ENCODE results near the gene PSME2. TPM values are rescaled to one million over a fixed set of nuclear protein-coding genes. Genes with fewer than 3 reads are reported as not detected.

Gene PSME2
- total RNA-seq, 1 donor from 2014 or later: 173 TPM

DNA sequence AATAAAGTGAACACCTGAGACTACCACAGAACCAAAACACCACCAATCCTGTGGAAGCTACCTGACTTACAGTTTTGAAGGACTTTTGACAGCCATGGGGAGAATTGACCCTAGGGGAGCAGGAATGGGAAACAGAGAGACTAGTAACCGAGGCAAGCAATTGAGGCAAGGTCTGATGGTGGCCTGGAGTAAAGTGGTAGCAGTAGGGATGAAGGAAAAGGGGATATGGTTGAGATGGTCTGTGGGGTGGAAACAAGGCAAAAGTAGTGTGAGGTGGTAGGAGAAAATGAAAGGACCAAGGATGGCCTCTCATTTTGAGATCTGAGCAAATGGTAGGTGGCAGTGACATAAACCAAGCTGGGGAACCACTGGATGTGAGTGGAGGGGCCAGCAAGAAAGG lies 10.4 kb upstream of the PSME2 start:
- H3K27me3 ChIP-seq (ENCODE audit: insufficient read depth, low read length): no peaks in the 10 kb centered on the region
- no peak overlapping the region for H3K27ac Mint-ChIP-seq (ENCODE audit: unreplicated experiment)
- no peaks in the 10 kb centered on the region for H3K9me3 ChIP-seq (ENCODE audit: insufficient read depth, low read depth, low read length)
- FAIRE-seq (no peak), DNase-seq (ENCODE audit: low read depth) (no peak)
- peaks cover 7% of the 10 kb centered on the region for H3K79me2 ChIP-seq (ENCODE audit: insufficient read depth, low read length)
- H3K36me3 ChIP-seq (ENCODE audit: insufficient read depth, low read length): peaks cover 33% of the 10 kb centered on the region
- H4K20me1 ChIP-seq (ENCODE audit: insufficient read depth, low read length): peaks cover 11% of the 10 kb centered on the region
- H3K4me1 Mint-ChIP-seq (ENCODE audit: low read depth, unreplicated experiment): peaks cover 5% of the 10 kb centered on the region
- no peak overlapping the region for H2AFZ ChIP-seq (ENCODE audit: low read depth, low read length)
- H3K4me1 ChIP-seq (ENCODE audit: insufficient read depth, low read length): peaks cover 6% of the 10 kb centered on the region
- no peaks in the 10 kb centered on the region for H3K27me3 Mint-ChIP-seq (ENCODE audit: low read depth, unreplicated experiment)
- H3K4me3 ChIP-seq (ENCODE audit: insufficient read depth, low read depth, low read length): no peak overlapping the region
- no peak overlapping the region for H3K4me2 ChIP-seq (ENCODE audit: low read length)
- H3K36me3 Mint-ChIP-seq (ENCODE audit: low read depth, unreplicated experiment): peaks cover 29% of the 10 kb centered on the region
- TF ChIP-seq CTCF (IDR thresholded peaks at IDR 0.05; ENCODE audit: insufficient read depth, low read depth, low read length) (no peak), EZH2 (IDR thresholded peaks at IDR 0.05; ENCODE audit: insufficient read depth, low read length) (no peak)
- H3K27ac ChIP-seq (ENCODE audit: low read depth, low read length): no peak overlapping the region
- H3K9ac ChIP-seq (ENCODE audit: low read length): no peak overlapping the region
- H3K4me3 Mint-ChIP-seq (ENCODE audit: unreplicated experiment): no peak overlapping the region
- H3K9me3 Mint-ChIP-seq (ENCODE audit: unreplicated experiment): no peaks in the 10 kb centered on the region

- Histone ChIP-seq H3K27me3 (ENCODE audit: insufficient read depth, low read length) (no peaks in the 10 kb centered on the region), H4K20me1 (ENCODE audit: insufficient read depth, low read length) (peaks cover 17% of the 10 kb centered on the region), H3K9me3 (ENCODE audit: insufficient read depth, low read depth, low read length) (no peaks in the 10 kb centered on the region), H3K27ac (ENCODE audit: low read depth, low read length) (no peak overlapping the region), H3K4me3 (ENCODE audit: insufficient read depth, low read depth, low read length) (no peak overlapping the region), H3K4me1 (ENCODE audit: insufficient read depth, low read length) (no peaks in the 10 kb centered on the region), H3K79me2 (ENCODE audit: insufficient read depth, low read length) (peaks cover 6% of the 10 kb centered on the region), H3K9ac (ENCODE audit: low read length) (no peak overlapping the region), H3K36me3 (ENCODE audit: insufficient read depth, low read length) (peaks cover 45% of the 10 kb centered on the region), H3K4me2 (ENCODE audit: low read length) (no peak overlapping the region), H2AFZ (ENCODE audit: low read depth, low read length) (no peak overlapping the region)
- Mint-ChIP-seq H3K27ac (ENCODE audit: unreplicated experiment) (peak overlapping the region; percentile 43), H3K4me1 (ENCODE audit: low read depth, unreplicated experiment) (no peaks in the 10 kb centered on the region), H3K27me3 (ENCODE audit: low read depth, unreplicated experiment) (no peaks in the 10 kb centered on the region), H3K4me3 (ENCODE audit: unreplicated experiment) (no peak overlapping the region), H3K9me3 (ENCODE audit: unreplicated experiment) (no peaks in the 10 kb centered on the region), H3K36me3 (ENCODE audit: low read depth, unreplicated experiment) (peaks cover 23% of the 10 kb centered on the region)
- FAIRE-seq (no peak), DNase-seq (ENCODE audit: low read depth) (no peak)
- TF ChIP-seq CTCF (IDR thresholded peaks at IDR 0.05; ENCODE audit: insufficient read depth, low read depth, low read length) (no peak), EZH2 (IDR thresholded peaks at IDR 0.05; ENCODE audit: insufficient read depth, low read length) (no peak)
Measured at GRCh38 chr14:24155100-24155499, 8.7 kb upstream of the PSME2 start.

DNA sequence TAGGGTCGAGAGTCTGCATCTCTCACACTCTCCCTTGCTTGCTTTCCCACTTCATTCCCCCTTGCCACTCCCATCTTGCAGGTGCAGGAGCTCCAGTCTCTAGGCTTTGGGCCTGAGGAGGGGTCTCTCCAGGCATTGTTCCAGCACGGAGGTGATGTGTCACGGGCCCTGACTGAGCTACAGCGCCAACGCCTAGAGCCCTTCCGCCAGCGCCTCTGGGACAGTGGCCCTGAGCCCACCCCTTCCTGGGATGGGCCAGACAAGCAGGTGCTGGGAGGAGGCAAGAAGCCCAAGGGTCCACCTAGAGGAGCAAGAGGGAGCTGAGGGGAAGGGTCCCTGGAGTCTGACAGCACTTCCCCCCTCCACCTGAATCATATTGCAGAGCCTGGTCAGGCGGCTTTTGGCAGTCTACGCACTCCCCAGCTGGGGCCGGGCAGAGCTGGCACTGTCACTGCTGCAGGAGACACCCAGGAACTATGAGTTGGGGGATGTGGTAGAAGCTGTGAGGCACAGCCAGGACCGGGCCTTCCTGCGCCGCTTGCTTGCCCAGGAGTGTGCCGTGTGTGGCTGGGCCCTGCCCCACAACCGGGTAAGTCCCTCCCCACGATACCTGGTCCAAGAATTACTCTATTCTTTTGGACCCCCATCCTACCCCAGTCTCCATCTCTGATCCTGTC lies 5.1 kb upstream of the PSME2 start:
- Histone ChIP-seq H3K9me3 (ENCODE audit: insufficient read depth, low read depth, low read length) (no peaks in the 10 kb centered on the region), H3K27ac (ENCODE audit: low read depth, low read length) (no peak overlapping the region), H3K4me2 (ENCODE audit: low read length) (no peak overlapping the region), H2AFZ (ENCODE audit: low read depth, low read length) (no peak overlapping the region), H3K36me3 (ENCODE audit: insufficient read depth, low read length) (peaks cover 45% of the 10 kb centered on the region), H3K79me2 (ENCODE audit: insufficient read depth, low read length) (peaks cover 34% of the 10 kb centered on the region), H4K20me1 (ENCODE audit: insufficient read depth, low read length) (peaks cover 36% of the 10 kb centered on the region), H3K9ac (ENCODE audit: low read length) (no peak overlapping the region), H3K27me3 (ENCODE audit: insufficient read depth, low read length) (no peaks in the 10 kb centered on the region), H3K4me1 (ENCODE audit: insufficient read depth, low read length) (peaks cover 7% of the 10 kb centered on the region), H3K4me3 (ENCODE audit: insufficient read depth, low read depth, low read length) (no peak overlapping the region)
- no peak for TF ChIP-seq CTCF (IDR thresholded peaks at IDR 0.05; ENCODE audit: insufficient read depth, low read depth, low read length)
- TF ChIP-seq EZH2 (IDR thresholded peaks at IDR 0.05; ENCODE audit: insufficient read depth, low read length): no peak
- Mint-ChIP-seq H3K4me3 (ENCODE audit: unreplicated experiment) (no peak overlapping the region), H3K4me1 (ENCODE audit: low read depth, unreplicated experiment) (peaks cover 6% of the 10 kb centered on the region), H3K36me3 (ENCODE audit: low read depth, unreplicated experiment) (peaks cover 10% of the 10 kb centered on the region), H3K9me3 (ENCODE audit: unreplicated experiment) (no peaks in the 10 kb centered on the region), H3K27me3 (ENCODE audit: low read depth, unreplicated experiment) (no peaks in the 10 kb centered on the region), H3K27ac (ENCODE audit: unreplicated experiment) (no peak overlapping the region)
- no peak for FAIRE-seq
- DNase-seq (ENCODE audit: low read depth): no peak

Data from astrocyte (in vitro differentiated cells and primary cell).